CD14-positive monocyte (primary cell): Measurements from ENCODE around the gene HSPA1L. TPM values are rescaled to one million over a fixed set of nuclear protein-coding genes. Genes with fewer than 3 reads are reported as not detected.

ENCODE experiments used
- DNase-seq, 3 donors: peaks; one replicate each; pipeline ENCODE4 v3.0.0-alpha.2; 2011 to 2022
- H2AFZ ChIP-seq: 2 replicates; pipeline ENCODE4 v1.6.0; 2012; ENCODE audit warnings: mild to moderate bottlenecking, low read depth, low read length, inconsistent platforms; ENCODE audit not compliant: insufficient read depth, poor library complexity, severe bottlenecking
- H3K27ac ChIP-seq, 2 donors: 1 replicate in 1 of 2; 2 replicates in 1 of 2; pipeline ENCODE4 v1.5.1; 2012 to 2013; ENCODE audit warnings: low read length in 2 of 2, control low read depth in 1 of 2, inconsistent platforms in 1 of 2, low read depth in 1 of 2, mild to moderate bottlenecking in 1 of 2
- H3K27me3 ChIP-seq, 2 donors: one replicate each; pipeline versions ENCODE4 v1.6.0 to v1.6.1; 2011 to 2013; ENCODE audit warnings: low read length in 2 of 2; ENCODE audit not compliant: control insufficient read depth in 2 of 2, insufficient read depth in 2 of 2
- H3K36me3 ChIP-seq, 2 donors: replicated peaks in 1 of 2; 1 replicate in 1 of 2; 2 replicates in 1 of 2; pipeline versions ENCODE4 v1.5.1 to v1.6.1; 2012 to 2013; ENCODE audit warnings: low read length in 2 of 2, control low read depth in 1 of 2, inconsistent platforms in 1 of 2, mild to moderate bottlenecking in 1 of 2; ENCODE audit not compliant: insufficient read depth in 2 of 2, control insufficient read depth in 1 of 2
- H3K4me1 ChIP-seq, 2 donors: 1 replicate in 1 of 2; 2 replicates in 1 of 2; pipeline versions ENCODE4 v1.5.1 to v1.6.1; 2012 to 2013; ENCODE audit warnings: low read length in 2 of 2, control low read depth in 1 of 2, inconsistent platforms in 1 of 2, mild to moderate bottlenecking in 1 of 2, moderate library complexity in 1 of 2; ENCODE audit not compliant: insufficient read depth in 2 of 2, control insufficient read depth in 1 of 2
- H3K4me2 ChIP-seq: replicated peaks from 2 replicates; pipeline ENCODE3; 2012; ENCODE audit warnings: low read length, moderate library complexity, mild to moderate bottlenecking; ENCODE audit not compliant: poor library complexity, severe bottlenecking; ENCODE audit errors: extremely low read depth
- H3K4me3 ChIP-seq, 3 experiments: fragments of 200-600 bp in 1 of 3; sonication (generic) in 1 of 3; replicated peaks in 1 of 3; 1 replicate in 2 of 3; 2 replicates in 1 of 3; pipeline ENCODE4 v1.5.1; 2011 to 2013; ENCODE audit warnings: low read length in 3 of 3, mild to moderate bottlenecking in 3 of 3, control low read depth in 2 of 3, low read depth in 2 of 3, inconsistent platforms in 1 of 3, moderate library complexity in 1 of 3
- H3K79me2 ChIP-seq: 2 replicates; pipeline ENCODE4 v1.6.0; 2012; ENCODE audit warnings: mild to moderate bottlenecking, control low read depth, inconsistent platforms, low read length, moderate library complexity; ENCODE audit not compliant: insufficient read depth
- H3K9ac ChIP-seq: 2 replicates; pipeline ENCODE4 v1.6.0; 2017; ENCODE audit warnings: low read length, mild to moderate bottlenecking; ENCODE audit not compliant: insufficient read depth, poor library complexity, severe bottlenecking
- H3K9me3 ChIP-seq, 2 donors: replicated peaks in 1 of 2; 1 replicate in 1 of 2; 2 replicates in 1 of 2; pipeline versions ENCODE4 v1.5.1 to v1.6.1; 2012 to 2013; ENCODE audit warnings: low read length in 2 of 2, control low read depth in 1 of 2; ENCODE audit not compliant: control insufficient read depth in 1 of 2, insufficient read depth in 1 of 2
- H4K20me1 ChIP-seq: 2 replicates; pipeline ENCODE4 v1.6.0; 2012; ENCODE audit warnings: mild to moderate bottlenecking, low read length, control low read depth, moderate library complexity; ENCODE audit not compliant: insufficient read depth
- H3K27ac Mint-ChIP-seq, 7 donors: one replicate each; pipeline ENCODE4 v1.8.0; 2020; ENCODE audit warnings: mild to moderate bottlenecking in 7 of 7, mixed read lengths in 7 of 7, moderate library complexity in 6 of 7, inconsistent platforms in 2 of 7
- H3K27me3 Mint-ChIP-seq, 3 donors: one replicate each; pipeline ENCODE4 v1.8.0; 2021 to 2022; ENCODE audit warnings: low read depth in 3 of 3, mild to moderate bottlenecking in 3 of 3, mixed read lengths in 3 of 3, moderate library complexity in 3 of 3, inconsistent platforms in 1 of 3
- H3K36me3 Mint-ChIP-seq, 2 donors: one replicate each; pipeline ENCODE4 v1.8.0; 2020; ENCODE audit warnings: mixed read lengths in 2 of 2, inconsistent platforms in 1 of 2, mild to moderate bottlenecking in 1 of 2
- H3K4me1 Mint-ChIP-seq: one replicate; pipeline ENCODE4 v1.8.0; 2020; ENCODE audit warnings: mild to moderate bottlenecking, mixed read lengths
- H3K4me3 Mint-ChIP-seq, 2 donors: one replicate each; pipeline ENCODE4 v1.8.0; 2020; ENCODE audit warnings: mild to moderate bottlenecking in 2 of 2, mixed read lengths in 2 of 2, moderate library complexity in 1 of 2
- H3K9me3 Mint-ChIP-seq, 7 donors: one replicate each; pipeline ENCODE4 v1.8.0; 2020 to 2022; ENCODE audit warnings: mixed read lengths in 7 of 7, mild to moderate bottlenecking in 6 of 7, moderate library complexity in 6 of 7, inconsistent platforms in 2 of 7
- CTCF ChIP-seq: fragments of 200-600 bp; IDR thresholded peaks from one replicate; pipeline ENCODE4 v1.8.0; 2022; ENCODE audit warnings: antibody characterized with exemption, mild to moderate bottlenecking
- WGBS: methylation state at CpG from one replicate; pipeline ENCODE4 v1.1.5; 2013; ENCODE audit warnings: missing lambda C conversion rate; ENCODE audit not compliant: insufficient coverage; 5-methylcytosine and 5-hydroxymethylcytosine counted together
- intact Hi-C, 2 donors: fragments of 100-400 bp; cut with micrococcal nuclease; formaldehyde crosslinking; loops; one replicate each; pipeline versions ENCODE4 v1.15.0 to v1.15.1; 2023
- polyA plus RNA-seq, 3 donors: library from polyadenylated mRNA; depleted of rRNA in 1 of 3; unstranded in 2 of 3; stranded (reverse) in 1 of 3; fragments of 300-500 nt in 2 of 3; fragments of >200 nt in 1 of 3; fragmentation: Illumina TruSeq in 2 of 3; gene quantifications; 1 replicate in 2 of 3; 2 replicates in 1 of 3; pipeline ENCODE4 v1.2.3, GENCODE V29; 2012 to 2021

The HSPA1L gene
- polyA plus RNA-seq, 3 donors = 0.53 to 0.72 (median 0.55) TPM

- Histone ChIP-seq H3K27ac (peak overlapping the region in 1 of 2 donors; percentile 26), H2AFZ (no peak overlapping the region), H3K36me3 (peaks cover 63 to 71% of the 10 kb centered on the region in 2 donors), H4K20me1 (no peaks in the 10 kb centered on the region), H3K9ac (no peak overlapping the region), H3K9me3 (no peaks in the 10 kb centered on the region), H3K79me2 (no peaks in the 10 kb centered on the region), H3K4me3 (no peak overlapping the region), H3K4me1 (peaks cover 13 to 15% of the 10 kb centered on the region in 2 donors), H3K27me3 (no peaks in the 10 kb centered on the region), H3K4me2 (no peak overlapping the region)
- H3K27ac Mint-ChIP-seq = peak overlapping the region in 2 of 7 donors; percentile 7 to 20
- TF ChIP-seq CTCF = no peak
- 98% methylated on average over 9 of the region's 10 CpGs for WGBS
- no peak for DNase-seq
- H3K9me3 Mint-ChIP-seq = no peaks in the 10 kb centered on the region
- intact Hi-C loops = no loop called here
- H3K27me3 Mint-ChIP-seq = peaks cover 2 to 3% (median 3%) of the 10 kb centered on the region in 3 donors
- no peak overlapping the region for H3K4me3 Mint-ChIP-seq
- H3K36me3 Mint-ChIP-seq = peaks cover 54 to 74% of the 10 kb centered on the region in 2 donors
- H3K4me1 Mint-ChIP-seq = peaks cover 15% of the 10 kb centered on the region
Observed at GRCh38 chr6:31779908-31780307, 35.2 kb downstream of the HSPA1L start.

GRCh38 chr6:31778999-31779885, 35.8 kb downstream of the HSPA1L start:
- Histone ChIP-seq H3K27ac (no peak overlapping the region), H4K20me1 (no peaks in the 10 kb centered on the region), H3K9ac (no peak overlapping the region), H3K79me2 (no peaks in the 10 kb centered on the region), H3K4me2 (no peak overlapping the region), H3K4me1 (peaks cover 13 to 15% of the 10 kb centered on the region in 2 donors), H3K27me3 (no peaks in the 10 kb centered on the region), H2AFZ (no peak overlapping the region), H3K9me3 (no peaks in the 10 kb centered on the region), H3K4me3 (no peak overlapping the region), H3K36me3 (peaks cover 56 to 64% of the 10 kb centered on the region in 2 donors)
- Mint-ChIP-seq H3K27me3 (peaks cover 2 to 3% (median 3%) of the 10 kb centered on the region in 3 donors), H3K4me3 (no peak overlapping the region), H3K4me1 (peaks cover 15% of the 10 kb centered on the region), H3K27ac (peak overlapping the region in 1 of 7 donors; percentile 7), H3K36me3 (peaks cover 47 to 67% of the 10 kb centered on the region in 2 donors), H3K9me3 (no peaks in the 10 kb centered on the region)
- TF ChIP-seq CTCF = no peak
- 96% methylated on average over 21 of the region's 43 CpGs for WGBS
- intact Hi-C loops = no loop called here
- DNase-seq = no peak
